ENCODE data around the gene PHF21B. TPM values are rescaled to one million over a fixed set of nuclear protein-coding genes. Genes with fewer than 3 reads are reported as not detected.

The PHF21B gene
- total and polyA plus RNA-seq, 2 of the 8 experiments (the other 6 are each of a cell fraction or from before 2014, with no cell fraction given), result 19.3 to 68.1 TPM

- no peak overlapping the region for H3K9ac ChIP-seq (replicated peaks in 1 of 4; ENCODE audit: extremely low read depth in 1 of 4, low read depth in 3 of 4, low read length in 3 of 4)
- no peaks in the 10 kb centered on the region for H3K27me3 ChIP-seq (replicated peaks in 1 of 4; ENCODE audit: control insufficient read depth in 3 of 4, extremely low read depth in 1 of 4, insufficient read depth in 3 of 4, low read length in 3 of 4)
- H3K9me3 ChIP-seq (ENCODE audit: insufficient read depth in 2 of 2, low read depth in 1 of 2, low read length in 1 of 2), result no peaks in the 10 kb centered on the region
- H3K4me2 ChIP-seq (ENCODE audit: insufficient read depth in 1 of 2, low read depth in 2 of 2, low read length in 2 of 2), result no peak overlapping the region
- no peak for DNase-seq (ENCODE audit: low read depth in 1 of 2, low spot score in 2 of 2)
- no peak overlapping the region for H2BK12ac ChIP-seq (ENCODE audit: low read depth, low read length)
- H3K79me2 ChIP-seq (ENCODE audit: control insufficient read depth in 1 of 2, insufficient read depth in 2 of 2, low read length in 2 of 2), result no peaks in the 10 kb centered on the region; a peak in 1 of 4 replicates
- WGBS, 2 experiments (ENCODE audit: extremely low coverage in 1 of 2, insufficient coverage in 1 of 2, insufficient read length in 1 of 2, insufficient replicate concordance in 2 of 2, low coverage in 1 of 2, low lambda C conversion rate in 2 of 2, missing lambda C conversion rate in 1 of 2), result 91% methylated on average over 22 of the region's 22 CpGs; no CpG with 5 or more reads in 1 of the 2 experiments
- H2BK20ac ChIP-seq (ENCODE audit: low read length), result no peak overlapping the region
- no peak overlapping the region for H4K91ac ChIP-seq (replicated peaks; ENCODE audit: insufficient read length, low read length)
- H4K20me1 ChIP-seq (replicated peaks in 1 of 2; ENCODE audit: control insufficient read depth in 1 of 2, insufficient read depth in 2 of 2, low read length in 2 of 2), result peaks cover 12 to 34% of the 10 kb centered on the region in 2 experiments
- H4K5ac ChIP-seq (ENCODE audit: insufficient read length, low read depth, low read length), result no peak overlapping the region
- H2AK5ac ChIP-seq (ENCODE audit: low read depth, low read length), result no peak overlapping the region
- ChIA-PET POLR2A (ENCODE audit: partially characterized antibody) (no interaction called here), CTCF (ENCODE audit: partially characterized antibody) (no interaction called here)
- H3K14ac ChIP-seq (ENCODE audit: insufficient read length), result no peak overlapping the region
- H2BK5ac ChIP-seq (ENCODE audit: low read depth, low read length), result no peak overlapping the region
- H3K36me3 ChIP-seq (ENCODE audit: control insufficient read depth in 2 of 4, insufficient read depth in 4 of 4, low read length in 3 of 4), result peaks cover 0 to 3% (median 0%) of the 10 kb centered on the region in 4 experiments; a peak in 2 of 8 replicates
- no peak overlapping the region for H2AFZ ChIP-seq (ENCODE audit: low read length)
- H2BK15ac ChIP-seq (ENCODE audit: low read length), result no peak overlapping the region
- H3K18ac ChIP-seq (ENCODE audit: extremely low read depth, low read length), result no peak overlapping the region
- H3K4me3 ChIP-seq (ENCODE audit: extremely low read depth in 1 of 4, insufficient read depth in 2 of 4, low read depth in 3 of 4, low read length in 4 of 4), result no peak overlapping the region
- H3K4ac ChIP-seq (replicated peaks; ENCODE audit: insufficient read length, low read depth, low read length), result no peak overlapping the region
- no peaks in the 10 kb centered on the region for H3K23me2 ChIP-seq (ENCODE audit: low read depth, low read length)
- TF ChIP-seq POU5F1 (IDR thresholded peaks at IDR 0.05; ENCODE audit: low read depth, low read length) (no peak), SP2 (IDR thresholded peaks at IDR 0.05; ENCODE audit: low read length) (no peak), MAX (IDR thresholded peaks at IDR 0.05) (no peak), BACH1 (IDR thresholded peaks at IDR 0.05; ENCODE audit: low read length) (no peak), KDM1A (IDR thresholded peaks at IDR 0.05; ENCODE audit: borderline replicate concordance, low read length) (no peak), RFX5 (IDR thresholded peaks at IDR 0.05; ENCODE audit: borderline replicate concordance, low read depth, low read length) (no peak), TAF1 (IDR thresholded peaks at IDR 0.05; ENCODE audit: low read depth, low read length) (no peak)
- no peak overlapping the region for H3K56ac ChIP-seq (replicated peaks; ENCODE audit: insufficient read length, low read depth, low read length)
- H3K4me1 ChIP-seq (replicated peaks in 1 of 4; ENCODE audit: control insufficient read depth in 3 of 4, insufficient read depth in 4 of 4, low read length in 3 of 4), result no peaks in the 10 kb centered on the region; a peak in 1 of 7 replicates
- H4K8ac ChIP-seq (ENCODE audit: extremely low read depth, insufficient read depth, low read length), result no peak overlapping the region
- H3K23ac ChIP-seq (ENCODE audit: insufficient read length), result no peak overlapping the region
- H3K79me1 ChIP-seq (ENCODE audit: low read depth, low read length), result peaks cover 18% of the 10 kb centered on the region
- H3K27ac ChIP-seq (ENCODE audit: low read depth, low read length), result no peak overlapping the region
- FAIRE-seq, result no peak
- no peak overlapping the region for H2BK120ac ChIP-seq (replicated peaks; ENCODE audit: low read depth, low read length)
These were observed 75.9 kb downstream of the PHF21B start for GRCh38 chr22:44933666-44934453.

All from H1 (cell line).